ENCODE results near the gene GPA33.

GPA33 gene

DNA sequence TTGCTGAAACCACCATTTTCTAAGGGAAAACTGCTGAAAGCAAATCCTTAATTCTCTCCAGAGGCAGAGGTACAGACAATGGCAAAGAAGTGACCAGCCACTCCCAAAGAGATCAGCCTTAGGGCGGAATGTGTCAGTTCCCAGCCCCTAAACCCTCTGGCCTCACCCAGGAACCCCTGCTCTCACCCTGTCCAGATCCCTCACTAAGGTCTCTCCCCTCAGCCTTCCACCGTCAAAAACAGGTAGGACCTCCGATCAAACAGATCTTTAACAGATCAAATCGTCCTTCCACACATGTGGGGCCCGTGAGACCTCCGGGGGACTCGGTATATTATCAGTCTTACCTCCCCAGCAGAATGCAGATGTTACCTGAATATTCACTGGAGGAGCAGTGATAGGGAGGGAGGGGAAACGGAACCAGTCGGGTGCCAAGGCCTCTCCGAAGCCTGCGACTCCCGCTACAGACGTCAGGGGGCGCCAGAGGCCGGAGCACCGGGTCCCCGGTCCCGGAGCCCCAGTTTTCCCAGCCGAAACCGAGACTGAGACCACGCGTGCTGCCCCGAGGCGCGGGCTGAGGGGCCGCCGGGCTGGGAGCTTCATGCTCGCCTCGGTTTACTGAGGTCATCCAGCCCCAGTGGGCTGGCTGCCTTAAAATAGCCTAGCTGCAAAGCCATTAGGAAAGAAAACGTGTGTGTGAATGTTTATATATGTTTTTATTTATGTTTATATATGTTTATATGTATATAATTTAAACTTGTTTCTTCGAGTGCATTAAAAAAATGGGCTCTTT, 23.6 kb downstream of the GPA33 start:
- H3K9me2 ChIP-seq (ENCODE audit: low read depth, low read length) = no peaks in the 10 kb centered on the region
- H3K27me3 ChIP-seq (ENCODE audit: insufficient read depth, low read length) = peaks cover 5% of the 10 kb centered on the region; the same call in 1 of the 2 replicates
- no peaks in the 10 kb centered on the region for H3K36me3 ChIP-seq (ENCODE audit: insufficient read depth, low read length)
- no peak overlapping the region for H3K27ac ChIP-seq (ENCODE audit: low read depth, low read length, poor library complexity, severe bottlenecking)
- H4K20me1 ChIP-seq (ENCODE audit: insufficient read depth, low read length) = no peaks in the 10 kb centered on the region
- no peak overlapping the region for H2AFZ ChIP-seq (ENCODE audit: low read length)
- peaks cover 5% of the 10 kb centered on the region for H3K4me1 ChIP-seq (ENCODE audit: insufficient read depth, low read length, severe bottlenecking)
- TF ChIP-seq, protein P1, sequence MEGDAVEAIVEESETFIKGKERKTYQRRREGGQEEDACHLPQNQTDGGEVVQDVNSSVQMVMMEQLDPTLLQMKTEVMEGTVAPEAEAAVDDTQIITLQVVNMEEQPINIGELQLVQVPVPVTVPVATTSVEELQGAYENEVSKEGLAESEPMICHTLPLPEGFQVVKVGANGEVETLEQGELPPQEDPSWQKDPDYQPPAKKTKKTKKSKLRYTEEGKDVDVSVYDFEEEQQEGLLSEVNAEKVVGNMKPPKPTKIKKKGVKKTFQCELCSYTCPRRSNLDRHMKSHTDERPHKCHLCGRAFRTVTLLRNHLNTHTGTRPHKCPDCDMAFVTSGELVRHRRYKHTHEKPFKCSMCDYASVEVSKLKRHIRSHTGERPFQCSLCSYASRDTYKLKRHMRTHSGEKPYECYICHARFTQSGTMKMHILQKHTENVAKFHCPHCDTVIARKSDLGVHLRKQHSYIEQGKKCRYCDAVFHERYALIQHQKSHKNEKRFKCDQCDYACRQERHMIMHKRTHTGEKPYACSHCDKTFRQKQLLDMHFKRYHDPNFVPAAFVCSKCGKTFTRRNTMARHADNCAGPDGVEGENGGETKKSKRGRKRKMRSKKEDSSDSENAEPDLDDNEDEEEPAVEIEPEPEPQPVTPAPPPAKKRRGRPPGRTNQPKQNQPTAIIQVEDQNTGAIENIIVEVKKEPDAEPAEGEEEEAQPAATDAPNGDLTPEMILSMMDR (IDR thresholded peaks at IDR 0.05; ENCODE audit: low read length) = peak; percentile 96
- TF ChIP-seq EZH2 (IDR thresholded peaks at IDR 0.05; ENCODE audit: borderline replicate concordance, low read length) = no peak
- peak overlapping the region; percentile 38 for H3K4me3 ChIP-seq (ENCODE audit: low read depth, low read length, poor library complexity, severe bottlenecking)
- peak overlapping the region; percentile 74 for H3K4me2 ChIP-seq (ENCODE audit: low read length)
- H3K9me3 ChIP-seq (ENCODE audit: low read length) = no peaks in the 10 kb centered on the region
- H3K9ac ChIP-seq (ENCODE audit: low read length) = peak overlapping the region; percentile 37; the same call in 1 of the 2 replicates
- no peaks in the 10 kb centered on the region for H3F3A ChIP-seq (ENCODE audit: insufficient read depth, low read length)
- H3K79me2 ChIP-seq (ENCODE audit: insufficient read depth, low read length) = no peaks in the 10 kb centered on the region

- H3K79me2 ChIP-seq (ENCODE audit: insufficient read depth, low read length) = no peaks in the 10 kb centered on the region
- H3K4me1 ChIP-seq (ENCODE audit: insufficient read depth, low read length, severe bottlenecking) = peaks cover 5% of the 10 kb centered on the region
- no peak overlapping the region for H3K4me2 ChIP-seq (ENCODE audit: low read length)
- no peak overlapping the region for H3K4me3 ChIP-seq (ENCODE audit: low read depth, low read length, poor library complexity, severe bottlenecking)
- peaks cover 5% of the 10 kb centered on the region; the same call in 1 of the 2 replicates for H3K27me3 ChIP-seq (ENCODE audit: insufficient read depth, low read length)
- H2AFZ ChIP-seq (ENCODE audit: low read length) = no peak overlapping the region
- no peaks in the 10 kb centered on the region for H3F3A ChIP-seq (ENCODE audit: insufficient read depth, low read length)
- H3K9ac ChIP-seq (ENCODE audit: low read length) = no peak overlapping the region
- no peaks in the 10 kb centered on the region for H3K9me3 ChIP-seq (ENCODE audit: low read length)
- TF ChIP-seq EZH2 (IDR thresholded peaks at IDR 0.05; ENCODE audit: borderline replicate concordance, low read length) = no peak
- TF ChIP-seq, protein P1 (IDR thresholded peaks at IDR 0.05; ENCODE audit: low read length) = no peak
- H4K20me1 ChIP-seq (ENCODE audit: insufficient read depth, low read length) = no peaks in the 10 kb centered on the region
- H3K27ac ChIP-seq (ENCODE audit: low read depth, low read length, poor library complexity, severe bottlenecking) = no peak overlapping the region
- H3K36me3 ChIP-seq (ENCODE audit: insufficient read depth, low read length) = no peaks in the 10 kb centered on the region
- no peaks in the 10 kb centered on the region for H3K9me2 ChIP-seq (ENCODE audit: low read depth, low read length)
Observed at GRCh38 chr1:167065471-167065870, 24.7 kb downstream of the GPA33 start.

GRCh38 chr1:167064621-167065020, 25.6 kb downstream of the GPA33 start:
- Histone ChIP-seq H3K27me3 (ENCODE audit: insufficient read depth, low read length) (peaks cover 5% of the 10 kb centered on the region; the same call in 1 of the 2 replicates), H3K4me2 (ENCODE audit: low read length) (no peak overlapping the region), H3K4me1 (ENCODE audit: insufficient read depth, low read length, severe bottlenecking) (peaks cover 5% of the 10 kb centered on the region), H3K9me3 (ENCODE audit: low read length) (no peaks in the 10 kb centered on the region), H3K9ac (ENCODE audit: low read length) (no peak overlapping the region), H2AFZ (ENCODE audit: low read length) (no peak overlapping the region), H3K36me3 (ENCODE audit: insufficient read depth, low read length) (no peaks in the 10 kb centered on the region), H3K4me3 (ENCODE audit: low read depth, low read length, poor library complexity, severe bottlenecking) (no peak overlapping the region), H3K9me2 (ENCODE audit: low read depth, low read length) (no peaks in the 10 kb centered on the region), H3F3A (ENCODE audit: insufficient read depth, low read length) (no peaks in the 10 kb centered on the region), H4K20me1 (ENCODE audit: insufficient read depth, low read length) (no peaks in the 10 kb centered on the region), H3K27ac (ENCODE audit: low read depth, low read length, poor library complexity, severe bottlenecking) (no peak overlapping the region), H3K79me2 (ENCODE audit: insufficient read depth, low read length) (no peaks in the 10 kb centered on the region)
- TF ChIP-seq EZH2 (IDR thresholded peaks at IDR 0.05; ENCODE audit: borderline replicate concordance, low read length) = no peak
